DMS153 treated with DMSO at 0.1 percent for 48 hours (cell line): ENCODE measurements around the gene FBF1.

Experiments used
- DNase-seq: peaks from one replicate; lab custom pipeline; 2025; ENCODE audit not compliant: unreplicated experiment; lab: John Stamatoyannopoulos, UW

The FBF1 gene

DNA sequence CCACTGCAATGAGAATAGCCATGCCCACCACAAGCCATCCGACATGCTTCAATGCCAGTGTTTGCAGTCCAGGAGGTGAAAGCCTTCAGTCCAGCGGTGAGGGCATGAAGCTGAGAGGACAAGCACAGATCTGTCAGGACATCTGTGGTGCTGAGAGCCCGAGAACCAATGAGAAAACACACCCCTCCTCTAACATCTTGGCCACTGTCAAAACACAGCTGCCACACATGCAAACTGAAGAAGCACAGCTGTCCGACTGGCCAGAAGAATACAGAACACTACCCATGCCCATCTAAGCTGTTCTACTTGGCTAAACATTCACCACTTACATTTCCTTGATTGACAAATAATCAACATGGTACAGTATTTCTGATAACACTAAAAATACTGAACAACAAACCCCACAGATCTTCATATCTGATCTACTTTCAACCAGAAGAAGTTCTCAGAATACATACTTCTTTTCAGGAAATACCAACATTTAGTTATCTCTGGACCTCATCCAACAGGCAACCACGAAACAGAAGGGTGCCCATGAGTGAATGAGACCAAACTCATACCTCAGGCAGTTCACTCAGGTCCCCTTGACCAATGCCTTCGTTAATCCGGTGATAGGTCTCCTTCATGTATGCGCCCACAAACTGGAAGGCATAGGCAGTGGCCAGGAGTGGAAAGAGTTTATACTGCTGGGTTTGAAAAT is 10.2 kb upstream of the FBF1 start:
- no peak for DNase-seq

DNA sequence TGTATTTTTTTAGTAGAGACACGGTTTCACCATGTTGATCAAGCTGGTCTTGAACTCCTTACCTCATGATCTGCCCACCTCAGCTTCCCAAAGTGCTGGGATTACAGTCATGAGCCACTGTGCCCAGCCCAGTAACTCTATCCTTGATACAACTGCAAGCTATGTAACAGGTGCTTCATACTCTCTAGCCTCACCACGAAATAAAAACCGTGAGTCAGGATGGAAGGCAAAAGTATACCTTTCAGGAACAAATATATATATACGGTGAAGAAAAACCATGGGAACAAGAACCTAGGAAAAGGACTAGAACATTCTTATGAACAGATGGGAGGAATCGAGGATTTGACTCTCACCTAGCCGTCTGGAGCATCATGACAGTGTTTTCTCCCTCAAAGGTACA is 9.6 kb upstream of the FBF1 start:
- DNase-seq: no peak

DNA sequence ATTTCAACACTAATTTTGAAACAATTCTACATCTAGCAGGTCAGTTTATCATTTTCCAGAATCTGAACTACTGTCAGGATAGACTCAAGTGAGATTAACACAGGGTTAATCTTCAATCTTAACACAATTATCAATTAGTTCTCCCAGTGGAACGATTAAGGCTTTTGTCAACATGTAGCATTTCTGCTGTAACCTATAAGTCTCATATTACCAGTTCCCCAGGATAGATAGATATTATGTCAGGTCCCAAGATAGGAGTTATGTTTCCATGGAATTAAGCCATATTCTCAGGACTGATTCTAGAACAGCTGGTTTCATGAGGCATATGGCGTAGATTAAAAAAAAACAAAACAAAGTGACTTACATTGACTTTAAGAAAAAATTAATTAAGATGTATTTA is 4.4 kb upstream of the FBF1 start:
- no peak for DNase-seq

DNA sequence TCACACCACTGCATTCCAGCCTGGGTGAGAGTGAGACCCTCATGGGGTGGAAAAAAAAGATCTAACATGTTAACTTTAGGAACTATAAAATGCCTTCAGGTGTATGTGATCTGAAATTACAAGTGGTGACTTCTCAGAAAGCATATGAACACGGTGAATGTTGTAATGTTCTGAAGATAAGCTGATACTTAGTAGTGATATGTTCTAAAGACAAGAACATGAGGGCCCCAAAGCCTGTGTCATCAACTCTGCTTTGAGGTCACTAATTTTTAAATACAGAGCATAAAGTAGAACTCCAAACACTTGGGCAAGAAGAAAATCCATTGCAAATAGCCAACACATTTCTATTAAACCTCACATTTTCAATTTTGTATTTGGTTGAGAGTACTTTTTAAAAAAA is 2.6 kb upstream of the FBF1 start:
- DNase-seq: no peak

DNA sequence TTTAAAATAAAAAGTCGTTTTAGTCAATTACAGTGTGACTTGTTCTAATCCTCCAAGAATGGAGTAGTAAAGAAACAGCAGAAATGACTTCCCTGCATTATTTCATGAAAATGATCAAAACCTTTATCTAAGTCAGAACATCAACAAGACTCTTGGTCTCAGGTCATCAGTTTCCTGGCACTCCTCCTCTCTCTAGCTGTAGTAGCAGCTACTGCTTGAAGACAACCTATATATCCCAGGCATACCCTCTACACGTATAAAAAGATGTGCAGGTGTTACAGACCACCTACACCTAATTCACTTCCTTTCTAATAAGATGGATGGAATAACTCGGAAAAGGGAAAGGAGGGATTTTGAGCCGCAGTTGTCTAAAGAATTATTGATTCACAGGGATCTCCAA is 1.6 kb upstream of the FBF1 start:
- no peak for DNase-seq

DNA sequence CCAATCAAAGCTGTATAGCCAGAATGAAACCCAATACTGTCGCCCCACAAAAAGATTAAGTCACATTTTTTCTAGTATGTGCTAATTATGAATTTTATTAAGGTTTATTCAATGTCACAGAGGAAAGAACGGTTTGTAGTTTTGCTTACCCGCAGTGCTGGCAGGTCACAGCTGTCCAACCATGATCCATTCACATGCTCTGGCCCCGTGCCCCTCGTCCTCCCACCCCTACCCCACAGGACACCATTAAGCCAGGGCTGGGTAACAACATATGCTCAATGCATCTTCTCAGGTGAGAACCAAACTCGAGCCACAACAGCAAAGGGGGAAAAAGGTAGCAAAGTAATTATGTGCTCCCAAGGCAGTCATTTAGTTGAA is 589 bp upstream of the FBF1 start:
- no peak for DNase-seq

DNA sequence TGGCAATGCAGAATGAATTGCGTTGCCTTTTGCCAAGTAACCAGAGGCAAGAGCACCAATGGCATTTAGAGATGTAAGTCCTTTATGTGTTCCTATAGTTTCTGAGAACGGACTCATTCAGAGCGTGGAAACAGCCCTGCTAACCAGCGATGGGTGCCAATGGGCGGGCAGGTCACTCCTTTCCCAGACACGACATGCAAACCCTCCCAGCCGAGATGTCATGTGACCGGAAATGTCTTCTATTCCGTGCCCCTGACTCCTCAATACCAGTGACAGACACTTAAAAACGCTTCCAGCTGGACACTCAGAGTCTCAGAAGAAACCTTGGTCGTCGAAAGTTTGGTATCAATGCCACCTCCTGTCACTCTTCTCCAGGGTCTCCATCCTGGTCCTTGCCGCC is 3.2 kb downstream of the FBF1 start:
- DNase-seq: no peak

DNA sequence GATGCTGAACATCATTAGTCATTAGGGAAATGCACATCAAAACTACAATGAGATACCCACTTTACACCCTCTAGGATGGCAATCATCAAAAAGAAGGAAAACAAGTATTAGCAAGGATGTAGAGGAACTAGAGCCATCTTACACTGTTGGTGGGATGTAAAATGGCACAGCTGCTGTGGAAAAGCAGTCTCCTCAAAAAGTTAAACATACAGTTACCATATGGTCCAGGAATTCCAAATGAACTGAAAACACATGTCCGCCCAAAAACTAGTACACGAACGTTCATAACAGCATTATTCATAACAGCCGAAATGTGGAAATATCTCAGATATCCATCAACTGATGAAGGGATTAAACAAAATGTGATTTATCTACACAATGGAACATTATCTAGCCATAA is 7.0 kb downstream of the FBF1 start:
- no peak for DNase-seq

DNA sequence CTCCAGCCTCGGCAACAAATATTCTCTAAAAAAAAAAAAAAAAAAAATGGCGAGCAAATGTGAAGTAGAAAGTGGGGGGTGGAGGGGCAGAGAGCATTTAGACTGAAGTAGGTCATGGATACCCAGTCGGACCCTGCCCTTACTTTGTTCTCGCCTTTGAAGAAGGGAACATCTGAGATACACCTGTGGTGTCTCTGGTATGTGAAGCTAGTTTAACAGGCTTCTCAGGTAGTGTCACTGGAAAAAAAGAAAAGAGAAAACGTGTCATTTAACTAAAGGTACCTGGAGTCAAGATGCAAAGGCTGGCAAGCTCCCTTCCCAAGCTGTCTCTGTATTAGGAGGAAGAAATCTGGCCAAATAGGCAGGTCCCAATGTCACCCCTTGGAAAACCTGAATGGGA is 8.0 kb downstream of the FBF1 start:
- DNase-seq: no peak

DNA sequence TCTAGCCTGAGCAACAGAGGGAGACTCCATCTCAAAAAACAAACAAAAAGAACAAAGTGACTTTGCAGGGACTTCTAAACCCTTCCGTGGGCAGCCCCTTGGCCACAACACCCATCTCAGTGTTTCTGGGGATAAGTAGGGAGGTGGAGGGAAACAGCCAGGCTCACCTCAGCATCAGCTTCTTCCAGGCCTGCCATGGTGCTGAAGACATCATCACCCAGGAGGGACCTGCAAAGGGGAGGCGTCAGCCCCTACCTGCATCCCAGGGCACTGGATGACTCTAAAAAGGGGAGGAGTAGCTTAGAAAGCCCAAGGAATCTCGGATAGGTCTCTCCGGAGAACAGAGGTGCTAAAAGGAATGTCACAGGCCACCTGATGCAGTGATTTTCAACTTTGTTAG is 9.8 kb downstream of the FBF1 start:
- no peak for DNase-seq

DNA sequence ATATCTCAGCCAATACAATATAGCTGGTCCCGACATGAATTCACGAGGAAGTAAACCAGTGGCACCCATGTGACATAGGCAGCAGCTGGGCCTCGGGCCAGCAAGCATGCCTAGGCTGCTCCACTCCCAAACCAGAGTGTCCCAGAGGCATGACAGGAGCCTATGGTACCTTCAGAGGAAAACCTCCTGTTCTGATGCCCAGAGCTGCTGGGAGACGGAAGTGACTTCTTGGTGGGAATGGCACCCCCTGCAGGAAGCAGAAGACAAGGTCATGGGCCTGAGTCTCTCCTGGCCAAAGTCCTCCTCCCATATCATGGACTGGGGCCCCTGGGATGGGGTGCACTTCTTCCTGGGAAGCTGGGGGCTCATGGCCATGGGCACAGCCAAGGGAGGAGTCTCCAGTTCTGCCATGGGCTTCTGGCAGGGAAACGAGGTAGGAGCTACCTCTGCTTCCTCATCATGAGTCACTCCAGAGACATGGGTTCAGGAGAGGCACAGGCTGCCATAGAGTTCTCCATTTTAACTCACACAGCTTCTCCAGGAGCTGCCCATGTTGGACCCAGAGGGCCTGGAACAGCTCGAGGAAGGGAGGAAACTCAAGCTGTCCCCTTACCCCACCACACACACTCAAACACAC is 13.4 kb downstream of the FBF1 start:
- DNase-seq: peak; percentile 2

DNA sequence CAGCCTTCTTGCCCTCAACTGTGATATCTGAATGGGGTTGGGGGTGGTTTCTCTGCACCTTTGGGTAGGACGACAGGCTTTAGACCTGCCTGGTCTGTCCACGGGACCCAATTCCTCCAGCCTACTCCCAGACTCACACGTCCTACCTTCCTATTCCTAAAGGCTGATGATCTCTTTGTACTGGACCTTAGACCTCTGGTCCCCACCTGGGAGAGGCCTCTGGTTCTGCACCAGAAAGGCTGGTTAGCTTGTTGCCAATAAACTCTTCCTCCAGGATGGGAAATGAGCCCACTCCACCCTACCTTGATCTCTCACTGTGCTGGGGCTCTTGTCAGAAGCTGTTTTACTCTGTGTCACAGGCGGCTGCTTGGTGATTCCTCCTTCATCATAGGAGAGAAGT is 14.4 kb downstream of the FBF1 start:
- no peak for DNase-seq

DNA sequence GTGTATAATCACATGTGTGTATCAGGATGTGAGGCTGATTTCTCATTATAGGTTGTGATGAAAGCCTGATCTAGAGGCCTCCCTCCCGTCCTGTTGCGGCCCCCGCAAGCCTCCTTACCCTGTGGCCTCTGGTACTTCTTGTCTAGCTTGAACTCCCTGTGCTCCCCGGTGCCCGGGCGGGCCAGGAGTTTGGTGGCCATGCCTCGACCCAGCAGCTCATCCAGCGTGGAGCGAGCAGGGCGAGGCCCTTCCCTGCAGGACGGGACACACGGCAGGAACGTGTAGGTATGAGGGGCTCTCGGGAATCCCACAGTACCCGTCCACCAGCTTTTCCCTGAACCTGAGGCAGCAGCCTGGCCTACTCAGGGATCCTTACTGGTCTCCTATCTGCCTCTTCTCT is 14.9 kb downstream of the FBF1 start:
- no peak for DNase-seq

DNA sequence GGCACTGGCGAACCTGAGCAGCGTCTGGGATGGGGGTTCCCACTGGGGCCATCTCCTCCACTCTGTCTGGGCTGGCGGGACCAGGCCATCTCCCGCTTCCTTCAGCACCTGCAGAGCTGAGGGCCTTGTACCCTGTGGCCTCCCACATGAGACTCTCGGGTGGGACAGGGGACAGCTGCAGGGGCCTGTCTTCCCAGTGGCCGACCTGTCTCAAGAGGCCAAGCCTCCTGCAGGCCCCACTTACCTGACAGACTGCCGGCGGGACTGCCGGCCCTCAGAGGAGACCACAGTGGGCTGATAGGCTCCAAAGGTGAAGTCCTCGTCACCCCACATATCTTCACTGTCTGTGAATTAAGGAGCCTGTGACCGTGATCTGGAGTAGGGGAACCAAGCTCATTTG is 15.7 kb downstream of the FBF1 start:
- no peak for DNase-seq

DNA sequence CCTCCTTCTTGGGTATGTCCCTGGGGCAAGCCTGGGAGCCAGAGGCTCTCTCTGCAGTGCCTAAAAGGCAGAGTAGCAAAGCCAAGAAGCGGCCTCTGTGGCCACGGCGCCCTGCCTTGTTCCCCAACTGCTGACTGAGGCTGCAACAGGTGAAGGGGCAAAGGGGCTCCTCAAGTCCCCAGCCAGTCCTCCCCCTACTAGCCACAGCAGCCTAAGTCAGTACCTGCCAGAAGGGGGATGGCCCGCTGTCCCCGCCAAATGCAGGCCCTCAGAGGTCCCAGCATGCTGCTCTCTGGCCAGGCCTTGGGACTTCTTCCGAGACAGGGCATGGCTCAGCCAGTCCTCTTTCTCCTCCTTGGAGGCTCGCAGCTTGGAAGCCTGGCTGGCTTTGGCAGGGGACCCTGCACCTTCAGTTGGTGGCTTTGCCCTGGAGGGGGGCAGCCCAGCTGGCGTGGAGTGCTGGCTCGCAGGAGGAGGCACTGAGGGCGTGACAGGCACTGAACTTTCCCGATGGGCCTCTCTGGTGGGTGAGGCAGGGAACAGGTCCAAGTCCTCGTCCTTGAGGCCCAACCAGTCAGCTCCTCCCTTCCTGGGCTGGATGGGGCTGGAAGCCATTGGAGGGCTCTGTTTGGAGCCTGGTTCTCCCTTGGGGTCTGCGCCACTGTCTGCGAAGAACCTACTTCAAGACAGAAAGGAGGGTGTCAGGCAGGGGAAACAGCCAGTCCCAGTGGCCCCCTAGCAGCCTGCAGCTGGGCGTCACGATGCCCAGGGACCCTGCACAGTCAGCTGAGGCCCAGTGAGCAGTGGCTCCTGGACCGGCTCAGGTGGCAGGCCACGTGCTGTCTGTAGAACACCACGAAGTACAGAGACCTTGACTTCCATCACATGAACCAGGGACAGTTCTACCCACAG is 17.6 kb downstream of the FBF1 start:
- no peak for DNase-seq

DNA sequence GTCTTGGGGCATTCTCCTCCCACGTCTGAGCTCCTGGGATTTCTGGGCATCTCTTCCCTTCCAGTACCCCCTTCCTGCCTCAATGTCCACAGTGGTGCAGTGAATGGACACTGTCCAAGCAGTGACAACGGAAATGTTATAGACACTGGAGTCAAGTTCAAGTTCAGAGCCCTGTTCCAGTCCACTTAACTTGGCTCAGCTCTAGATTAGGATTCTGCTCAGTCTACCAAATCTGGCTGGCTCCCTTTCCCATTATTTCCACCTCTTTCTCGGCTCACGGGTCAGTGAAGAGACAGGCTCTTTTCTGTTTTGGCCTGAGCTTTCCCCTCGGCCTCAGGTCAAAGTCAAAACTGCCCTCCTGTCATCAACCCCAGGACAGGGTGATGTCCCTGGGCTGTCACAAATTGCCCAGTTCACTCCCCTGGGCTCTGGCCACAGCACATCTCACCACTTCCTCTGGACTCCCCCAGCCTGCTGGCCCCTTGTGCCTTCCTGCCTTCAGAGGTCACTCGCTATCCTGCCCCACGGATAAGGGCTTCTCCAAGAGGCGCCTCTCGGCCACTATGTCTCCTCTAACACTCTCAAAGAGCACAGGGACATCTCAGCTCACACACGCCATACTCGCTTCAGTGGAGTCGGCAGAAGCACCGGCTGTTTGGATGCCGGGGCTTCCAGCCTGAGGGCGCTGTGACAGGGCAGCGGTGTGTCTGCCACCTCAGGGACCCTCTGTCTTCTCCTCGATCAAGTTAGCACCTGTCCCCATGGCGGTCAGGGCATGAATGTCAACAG is 18.5 kb downstream of the FBF1 start:
- DNase-seq: no peak

DNA sequence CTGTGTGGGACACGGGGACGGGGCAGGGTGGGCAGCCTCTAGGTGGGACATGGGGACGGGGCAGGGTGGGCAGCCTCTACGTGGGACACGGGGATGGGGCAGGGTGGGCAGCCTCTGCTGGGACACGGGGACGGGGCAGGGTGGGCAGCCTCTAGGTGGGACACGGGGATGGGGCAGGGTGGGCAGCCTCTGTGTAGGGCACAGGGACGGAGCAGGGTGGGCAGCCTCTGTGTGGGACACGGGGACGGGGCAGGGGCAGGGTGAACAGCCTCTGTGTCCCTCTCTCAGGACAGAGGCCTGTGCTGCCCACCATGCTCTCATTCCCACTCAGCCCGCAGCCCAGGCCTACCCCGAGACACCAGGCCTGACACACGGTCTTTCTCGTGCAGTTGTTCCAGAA is 19.2 kb downstream of the FBF1 start:
- DNase-seq: no peak

DNA sequence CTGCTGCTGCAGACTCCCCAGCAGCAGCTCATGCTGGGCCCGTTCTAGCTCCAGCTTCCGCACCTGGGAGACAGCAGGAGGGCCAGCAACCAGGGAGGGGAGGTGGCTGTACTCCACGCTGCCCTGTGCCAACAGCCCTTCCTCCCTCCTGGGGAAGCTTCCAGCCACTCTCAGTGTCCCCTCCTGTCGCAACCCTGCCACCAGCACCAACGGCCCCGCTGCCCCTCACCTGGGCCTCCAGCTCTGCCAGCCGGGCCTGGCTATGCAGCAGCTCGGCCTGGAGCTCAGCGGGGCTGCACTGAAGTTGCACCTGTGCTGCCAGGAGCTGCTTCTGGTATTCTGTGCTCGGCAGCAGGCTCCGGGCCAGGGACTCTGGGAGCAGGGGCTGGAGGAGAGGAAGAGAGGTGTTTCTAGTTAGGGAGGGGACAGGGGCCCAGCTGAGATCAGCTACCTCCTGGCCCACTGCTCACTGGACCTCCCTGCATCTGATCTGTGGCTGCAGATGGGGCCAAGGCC is 20.7 kb downstream of the FBF1 start:
- DNase-seq: no peak

DNA sequence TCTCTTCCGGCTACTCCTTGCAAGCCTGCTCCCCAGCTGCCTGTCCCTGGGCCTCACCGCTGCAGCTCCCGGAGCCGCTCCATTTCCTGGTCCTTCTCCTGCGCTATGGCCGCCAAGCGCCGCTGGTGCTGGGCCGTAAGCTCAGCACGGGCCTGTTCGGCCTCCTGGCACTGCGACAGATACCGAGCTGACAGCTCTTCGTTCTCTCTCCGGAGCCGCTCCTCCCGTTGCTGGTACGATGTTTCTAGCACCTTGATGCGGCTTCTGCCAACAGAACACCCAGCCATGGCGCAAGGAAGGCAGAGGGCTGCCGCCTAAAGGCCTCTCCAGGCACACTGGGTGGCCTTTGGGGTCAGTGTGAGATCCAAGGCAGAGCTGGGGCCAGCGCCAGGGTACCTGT is 21.2 kb downstream of the FBF1 start:
- no peak for DNase-seq

DNA sequence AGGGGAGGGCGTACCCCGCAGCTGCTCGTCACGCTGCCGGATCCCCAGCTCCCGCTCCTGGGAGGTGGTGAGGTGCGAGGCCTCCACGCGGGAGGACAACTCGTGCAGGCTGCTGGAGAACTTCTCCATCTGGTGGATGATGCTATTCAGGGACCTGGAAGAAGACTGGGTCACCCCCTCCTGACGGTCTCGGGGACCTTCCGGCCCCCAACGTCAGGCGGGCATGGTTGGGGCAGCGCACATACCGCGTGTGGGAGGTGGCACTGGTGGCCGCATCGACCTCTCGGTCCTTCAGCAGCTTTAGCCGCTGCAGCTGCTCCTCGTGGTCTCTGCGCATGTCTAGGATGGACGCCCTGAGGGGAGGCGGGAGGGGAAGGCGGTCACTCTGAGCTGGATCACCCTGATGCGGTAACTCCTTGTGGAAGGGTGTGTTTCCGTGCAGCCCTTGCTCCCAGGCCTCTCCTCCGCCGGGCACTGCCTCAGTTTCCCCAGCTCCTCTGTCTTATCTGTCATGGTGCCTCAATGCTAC is 22.9 kb downstream of the FBF1 start:
- no peak for DNase-seq
